Effector memory CD4-positive, alpha-beta T cell (primary cell): ENCODE data around the gene ARRB1.
"Not testable (repeated sequence)": the region's sequence is repeated elsewhere in the genome, so short reads cannot be mapped to it uniquely, and the experiment has no call there.

Source experiments
- DNase-seq, 3 donors: peaks; one replicate each; pipeline ENCODE4 v3.0.0-alpha.2; 2020
- H3K27ac ChIP-seq: 2 replicates; pipeline ENCODE4 v1.7.0; 2013; ENCODE audit warnings: mild to moderate bottlenecking, low read length, moderate library complexity; ENCODE audit not compliant: insufficient read depth, poor library complexity, severe bottlenecking
- H3K27me3 ChIP-seq: replicated peaks from 2 replicates; pipeline ENCODE4 v1.7.0; 2013; ENCODE audit warnings: mild to moderate bottlenecking, low read length; ENCODE audit not compliant: insufficient read depth, control insufficient read depth, poor library complexity, severe bottlenecking
- H3K36me3 ChIP-seq: 2 replicates; pipeline ENCODE4 v1.7.0; 2013; ENCODE audit warnings: mild to moderate bottlenecking, low read length, moderate library complexity; ENCODE audit not compliant: control insufficient read depth, insufficient read depth
- H3K4me1 ChIP-seq: 2 replicates; pipeline ENCODE4 v1.7.0; 2013; ENCODE audit warnings: low read length, mild to moderate bottlenecking; ENCODE audit not compliant: control insufficient read depth, insufficient read depth, poor library complexity, severe bottlenecking
- H3K4me3 ChIP-seq: 2 replicates; pipeline ENCODE4 v1.7.0; 2013; ENCODE audit warnings: low read length, low read depth, mild to moderate bottlenecking; ENCODE audit not compliant: insufficient read depth, poor library complexity, severe bottlenecking
- H3K9me3 ChIP-seq: 2 replicates; pipeline ENCODE4 v1.7.0; 2013; ENCODE audit warnings: mild to moderate bottlenecking, low read length, moderate library complexity; ENCODE audit not compliant: control insufficient read depth

The ARRB1 gene

DNA sequence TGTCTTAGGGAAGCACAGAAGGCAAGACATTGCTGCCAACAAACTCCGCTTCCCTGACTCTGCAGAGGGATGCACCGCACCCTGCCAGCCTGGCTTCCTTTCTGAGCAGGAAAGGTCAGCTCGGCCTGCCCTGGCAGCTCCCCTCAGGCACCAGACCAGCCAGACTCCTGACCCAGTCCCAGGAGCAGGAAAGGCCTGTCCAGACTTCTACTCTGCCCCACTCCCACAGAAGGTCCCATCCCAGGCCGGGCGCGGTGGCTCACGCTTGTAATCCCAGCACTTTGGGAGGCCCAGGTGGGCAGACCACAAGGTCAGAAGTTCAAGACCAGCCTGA is 17.7 kb downstream of the ARRB1 start:
- Histone ChIP-seq H3K4me3 (no peak overlapping the region), H3K9me3 (no peaks in the 10 kb centered on the region), H3K27me3 (no peaks in the 10 kb centered on the region), H3K4me1 (peaks cover 26% of the 10 kb centered on the region), H3K36me3 (no peaks in the 10 kb centered on the region), H3K27ac (no peak overlapping the region)
- DNase-seq, result no peak

DNA sequence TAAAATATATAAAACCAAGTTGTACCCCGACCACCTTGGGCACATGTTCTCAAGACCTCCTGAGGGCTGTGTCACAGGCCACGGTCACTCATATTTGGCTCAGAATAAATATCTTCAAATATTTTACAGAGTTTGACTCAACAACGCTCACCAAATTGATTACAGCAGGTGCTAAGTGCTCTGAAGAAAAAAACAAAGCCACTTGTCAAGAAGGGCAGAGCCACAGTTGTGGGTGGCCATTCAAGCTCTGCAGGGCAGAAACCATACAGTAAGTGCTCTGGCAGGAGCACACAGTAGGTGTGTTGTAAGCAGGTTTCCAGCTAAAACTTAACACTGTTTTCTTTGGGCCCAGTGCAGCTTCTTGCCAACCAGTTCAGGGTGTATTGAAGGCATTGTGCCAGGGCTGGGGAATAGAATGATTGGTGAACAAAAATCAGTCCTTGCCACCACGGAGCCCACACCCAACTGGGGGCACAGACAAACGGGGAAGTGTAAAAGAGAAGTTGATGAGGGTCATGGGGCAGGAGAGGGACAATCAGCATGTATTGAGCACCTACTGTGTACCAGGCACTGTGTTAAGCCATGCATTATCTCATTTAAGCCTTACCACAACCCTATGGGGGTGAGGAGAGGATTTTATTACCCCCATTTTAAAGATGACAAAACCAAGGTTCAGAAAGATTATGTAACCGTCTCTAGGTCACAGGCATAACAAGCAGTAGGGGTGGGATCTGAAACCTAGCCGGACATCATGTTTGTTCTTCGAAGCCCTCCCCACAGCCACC is 18.2 kb downstream of the ARRB1 start:
- Histone ChIP-seq H3K4me1 (peaks cover 26% of the 10 kb centered on the region), H3K27me3 (no peaks in the 10 kb centered on the region), H3K4me3 (no peak overlapping the region), H3K36me3 (no peaks in the 10 kb centered on the region), H3K27ac (no peak overlapping the region), H3K9me3 (no peaks in the 10 kb centered on the region)
- DNase-seq, result no peak

DNA sequence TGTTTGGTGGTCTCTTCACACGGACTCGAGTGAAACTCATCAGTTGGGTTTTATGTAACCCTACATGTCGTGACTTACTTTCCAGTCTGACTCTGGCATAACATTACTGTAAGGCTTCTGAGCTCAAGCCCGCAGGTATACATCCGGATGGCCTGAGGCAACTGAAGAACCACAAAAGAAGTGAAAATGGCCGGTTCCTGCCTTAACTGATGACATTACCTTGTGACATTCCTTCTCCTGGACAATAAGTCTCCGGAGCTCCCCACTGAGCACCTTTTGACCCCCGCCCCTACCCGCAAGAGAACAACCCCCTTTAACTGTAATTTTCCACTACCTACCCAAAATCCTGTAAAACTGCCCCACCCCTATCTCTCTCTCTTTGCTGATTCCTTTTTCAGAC is 19.7 kb downstream of the ARRB1 start:
- H3K4me3 ChIP-seq, H3K27me3 ChIP-seq, H3K9me3 ChIP-seq, H3K36me3 ChIP-seq, H3K27ac ChIP-seq, DNase-seq: not testable (repeated sequence)
- peaks cover 23% of the 10 kb centered on the region for H3K4me1 ChIP-seq

DNA sequence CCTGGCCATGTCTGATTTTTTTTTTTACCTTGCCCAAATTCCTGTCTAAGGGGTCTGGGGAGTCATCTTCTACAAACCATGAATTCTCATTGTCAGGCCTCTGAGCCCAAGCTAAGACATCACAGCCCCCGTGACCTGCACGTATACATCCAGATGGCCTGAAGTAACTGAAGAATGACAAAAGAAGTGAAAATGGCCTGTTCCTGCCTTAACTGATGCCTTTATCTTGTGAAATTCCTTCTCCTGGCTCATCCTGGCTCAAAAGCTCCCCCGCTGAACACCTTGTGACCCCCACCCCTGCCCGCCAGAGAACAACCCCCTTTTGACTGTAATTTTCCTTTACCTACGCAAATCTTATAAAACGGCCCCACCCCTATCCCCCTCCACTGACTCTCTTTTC is 20.2 kb downstream of the ARRB1 start:
- H3K36me3 ChIP-seq, H3K27me3 ChIP-seq, DNase-seq, H3K4me3 ChIP-seq, H3K9me3 ChIP-seq, H3K27ac ChIP-seq: not testable (repeated sequence)
- H3K4me1 ChIP-seq, result peaks cover 27% of the 10 kb centered on the region

DNA sequence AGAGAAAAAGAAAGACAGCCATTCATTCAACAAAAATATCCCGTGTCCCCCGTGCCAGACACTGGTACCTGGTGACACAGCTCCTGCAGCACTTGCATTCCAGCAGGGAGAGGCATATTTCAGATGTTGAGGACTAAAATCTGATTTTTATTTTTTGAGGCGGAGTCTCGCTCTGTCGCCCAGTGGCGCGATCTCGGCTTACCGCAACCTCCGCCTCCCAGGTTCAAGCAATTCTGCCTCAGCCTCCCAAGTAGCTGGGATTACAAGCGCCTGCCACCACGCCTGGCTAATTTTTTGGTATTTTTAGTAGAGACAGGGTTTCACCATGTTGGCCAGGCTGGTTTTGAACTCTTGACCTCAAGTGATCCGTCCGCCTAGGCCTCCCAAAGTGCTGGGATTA is 20.6 kb downstream of the ARRB1 start:
- H3K27ac ChIP-seq, H3K4me3 ChIP-seq, H3K36me3 ChIP-seq, H3K9me3 ChIP-seq, H3K27me3 ChIP-seq, DNase-seq: not testable (repeated sequence)
- H3K4me1 ChIP-seq, result peaks cover 27% of the 10 kb centered on the region

DNA sequence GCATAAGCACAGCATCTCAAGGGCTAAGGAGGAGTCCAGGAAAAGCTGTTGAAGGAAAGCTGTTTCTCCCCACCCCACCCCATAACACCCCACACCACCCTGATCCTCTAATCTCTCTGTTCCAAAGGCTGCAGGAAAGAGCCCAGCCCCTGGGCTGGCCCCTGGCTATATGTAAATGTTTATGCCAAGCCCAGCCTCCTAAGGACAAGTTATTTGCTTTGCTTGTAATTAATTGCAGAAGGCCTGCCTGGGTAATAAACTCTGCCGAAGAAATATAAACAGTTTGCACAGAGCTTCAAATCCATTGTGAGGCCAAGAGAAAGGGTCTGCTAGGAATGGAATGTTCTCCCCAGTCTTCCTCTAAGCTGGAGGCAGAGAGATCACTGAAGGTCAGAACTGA is 21.2 kb downstream of the ARRB1 start:
- Histone ChIP-seq H3K27me3 (no peaks in the 10 kb centered on the region), H3K9me3 (no peaks in the 10 kb centered on the region), H3K36me3 (no peaks in the 10 kb centered on the region), H3K4me1 (peaks cover 27% of the 10 kb centered on the region), H3K27ac (no peak overlapping the region), H3K4me3 (no peak overlapping the region)
- DNase-seq, result no peak

DNA sequence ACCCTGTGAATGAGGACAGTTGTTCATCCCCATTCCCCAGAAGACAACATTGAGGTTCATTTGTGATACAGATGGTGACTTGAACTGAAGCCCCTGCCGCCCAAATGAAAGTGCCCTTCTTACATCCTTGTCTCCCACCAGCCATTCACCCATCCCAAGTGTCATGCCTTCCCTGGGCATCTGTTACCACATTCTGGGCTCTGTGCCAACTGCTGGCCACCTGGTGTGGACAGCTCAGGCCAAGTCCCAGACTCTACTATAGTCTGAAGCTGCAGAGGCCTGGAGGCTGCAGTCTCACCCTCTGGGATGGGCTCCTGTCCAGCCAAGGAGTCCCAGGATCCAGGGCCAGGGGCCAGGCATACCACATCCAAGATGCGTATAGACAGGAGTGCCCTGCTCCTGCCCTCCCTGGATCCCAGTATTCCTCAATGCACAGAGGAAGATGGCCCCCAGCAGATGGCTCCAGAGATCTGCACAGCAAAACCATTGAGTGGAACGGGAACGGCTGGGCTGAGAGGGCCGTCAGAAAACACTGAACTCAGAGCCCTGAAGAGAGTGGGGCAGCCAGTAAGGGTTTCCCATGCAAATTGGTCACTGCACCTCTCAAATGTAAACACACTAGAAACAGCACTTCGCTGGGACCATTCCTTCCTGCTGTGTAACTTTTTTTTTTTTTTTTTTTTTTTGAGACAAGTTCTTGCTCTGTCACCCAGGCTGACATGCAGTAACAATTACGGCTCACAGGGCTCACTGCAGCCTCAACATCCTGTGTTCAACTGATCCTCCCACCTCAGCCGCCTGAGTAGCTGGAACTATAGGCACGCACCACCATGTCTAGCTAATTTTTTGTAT is 22.8 kb downstream of the ARRB1 start:
- Histone ChIP-seq H3K27me3 (no peaks in the 10 kb centered on the region), H3K9me3 (no peaks in the 10 kb centered on the region), H3K4me1 (peaks cover 27% of the 10 kb centered on the region), H3K4me3 (no peak overlapping the region), H3K36me3 (no peaks in the 10 kb centered on the region), H3K27ac (peak overlapping the region; percentile 22)
- DNase-seq, result peak in 2 of 3 donors; percentile 11 to 19

DNA sequence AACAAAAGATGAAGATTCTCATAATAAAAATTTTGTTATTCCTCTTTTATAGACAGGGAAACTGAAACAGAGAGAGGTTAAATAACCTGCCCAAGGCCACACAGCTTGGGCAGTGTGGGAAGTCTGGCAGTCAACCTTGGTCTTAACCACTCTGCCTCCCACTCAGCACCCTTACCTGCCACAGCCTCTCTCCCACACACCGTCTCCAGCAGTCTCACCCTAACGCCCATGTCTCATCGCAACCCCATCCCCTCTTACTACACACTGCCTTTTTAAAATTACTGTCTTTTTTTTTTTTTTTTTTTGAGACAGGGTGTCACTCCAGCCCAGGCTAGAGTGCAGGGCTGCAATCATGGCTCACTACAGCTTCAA is 25.0 kb downstream of the ARRB1 start:
- DNase-seq, result no peak
- no peaks in the 10 kb centered on the region for H3K36me3 ChIP-seq

DNA sequence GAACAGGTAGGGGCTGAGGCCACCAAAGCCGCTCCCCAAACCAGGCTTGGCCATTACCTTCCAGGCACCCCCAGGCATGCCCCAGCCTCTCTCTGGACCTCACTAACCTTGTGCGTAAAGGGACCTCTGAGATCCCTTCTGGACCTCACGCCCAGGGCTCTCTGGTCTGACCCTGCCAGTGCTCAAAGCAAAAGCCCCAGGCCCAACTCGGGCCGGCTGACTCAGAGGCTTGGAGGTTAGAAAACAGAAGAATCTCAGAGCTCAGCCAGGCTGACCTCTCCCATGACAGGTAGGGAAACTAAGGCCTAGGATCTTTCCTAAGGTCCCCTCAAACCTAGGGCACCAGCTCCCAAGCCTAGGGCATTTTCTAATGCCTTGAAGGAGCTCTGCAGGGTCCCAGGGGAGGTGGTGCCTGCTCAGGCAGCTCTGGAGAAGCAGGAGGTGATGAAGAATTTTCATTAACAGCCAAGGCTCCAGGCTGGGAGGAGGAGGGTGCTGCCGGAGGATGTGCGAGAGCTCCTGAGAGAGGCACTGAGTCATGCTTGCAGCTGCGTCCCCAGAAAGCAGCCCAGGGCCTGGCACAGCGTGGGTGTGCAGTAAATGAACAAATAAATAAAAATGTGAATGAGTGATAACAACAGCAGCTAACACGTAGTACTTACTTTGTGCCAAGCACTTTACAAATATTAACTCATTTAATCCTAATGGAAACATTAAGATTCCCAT is 25.6 kb downstream of the ARRB1 start:
- Histone ChIP-seq H3K9me3 (no peaks in the 10 kb centered on the region), H3K4me1 (peaks cover 25% of the 10 kb centered on the region), H3K27me3 (no peaks in the 10 kb centered on the region), H3K27ac (no peak overlapping the region), H3K36me3 (no peaks in the 10 kb centered on the region), H3K4me3 (no peak overlapping the region)
- DNase-seq, result no peak

More for the DNA sequence above, 25.0 kb downstream of the ARRB1 start:
- Histone ChIP-seq H3K27ac (no peak overlapping the region), H3K27me3 (no peaks in the 10 kb centered on the region), H3K4me3 (no peak overlapping the region), H3K9me3 (no peaks in the 10 kb centered on the region), H3K4me1 (peaks cover 25% of the 10 kb centered on the region)

DNA sequence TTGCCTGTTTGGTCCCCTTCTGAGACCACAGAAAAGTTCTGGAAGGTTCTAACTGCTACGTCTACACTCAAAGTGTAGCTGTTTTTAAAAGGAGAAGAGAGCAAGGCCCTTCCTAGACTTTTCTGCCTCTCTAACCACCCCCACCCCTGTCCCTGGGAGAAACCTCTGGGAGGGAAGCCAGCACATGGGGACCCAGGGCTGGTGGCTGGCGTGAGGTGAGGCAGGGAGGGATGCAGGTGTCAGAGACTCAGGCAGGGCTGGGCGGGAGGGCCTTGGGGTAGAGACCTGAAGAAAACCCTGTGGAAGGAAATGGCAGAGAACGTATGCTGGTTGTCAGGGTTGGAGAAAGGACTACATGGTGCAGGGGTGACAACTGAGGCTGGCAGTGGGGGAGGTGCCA is 26.7 kb downstream of the ARRB1 start:
- H3K27me3 ChIP-seq, result no peaks in the 10 kb centered on the region
- no peaks in the 10 kb centered on the region for H3K36me3 ChIP-seq
- H3K4me3 ChIP-seq, result no peak overlapping the region
- no peaks in the 10 kb centered on the region for H3K9me3 ChIP-seq
- peaks cover 22% of the 10 kb centered on the region for H3K4me1 ChIP-seq
- H3K27ac ChIP-seq, result no peak overlapping the region
- DNase-seq, result no peak
